Heart left ventricle (tissue), 16 donors: ENCODE results near the gene RCBTB2. TPM values are rescaled to one million over a fixed set of nuclear protein-coding genes. Genes with fewer than 3 reads are reported as not detected.

Experiments
- ATAC-seq, 4 donors: fragments of 200-7000 bp; cut with Tn5 transposase; one replicate each; pipeline ENCODE4 v1.9.1; 2020 to 2022; ENCODE audit warnings: moderate library complexity in 4 of 4, mild to moderate bottlenecking in 3 of 4, moderate number of reproducible peaks in 1 of 4
- DNase-seq, 5 donors: peaks; one replicate each; pipeline ENCODE4 v3.0.0-alpha.2; 2020
- H3K27ac ChIP-seq, 12 donors: fragments of 200-600 bp; sonication (generic) in 4 of 12; one replicate each; pipeline versions ENCODE4 v1.5.0 to v1.8.0; 2016 to 2022; ENCODE audit warnings: mild to moderate bottlenecking in 2 of 12
- H3K27me3 ChIP-seq, 9 donors: fragments of 200-600 bp; sonication (generic) in 2 of 9; one replicate each; pipeline versions ENCODE4 v1.5.1 to v1.8.0; 2016 to 2022; ENCODE audit warnings: mild to moderate bottlenecking in 3 of 9
- H3K36me3 ChIP-seq, 9 donors: fragments of 200-600 bp; sonication (generic) in 2 of 9; one replicate each; pipeline versions ENCODE4 v1.5.0 to v1.8.0; 2018 to 2022; ENCODE audit warnings: mild to moderate bottlenecking in 2 of 9
- H3K4me1 ChIP-seq, 12 donors: fragments of 200-600 bp; sonication (generic) in 4 of 12; one replicate each; pipeline versions ENCODE4 v1.5.0 to v1.8.0; 2016 to 2022; ENCODE audit warnings: mild to moderate bottlenecking in 3 of 12
- H3K4me3 ChIP-seq, 12 donors: fragments of 200-600 bp; sonication (generic) in 4 of 12; one replicate each; pipeline versions ENCODE4 v1.5.0 to v1.8.0; 2017 to 2022; ENCODE audit warnings: mild to moderate bottlenecking in 9 of 12, moderate library complexity in 4 of 12
- H3K9me3 ChIP-seq, 12 donors: fragments of 200-600 bp; sonication (generic) in 4 of 12; one replicate each; pipeline versions ENCODE4 v1.5.0 to v1.8.0; 2016 to 2022; ENCODE audit warnings: mild to moderate bottlenecking in 1 of 12
- CTCF ChIP-seq, 12 donors: fragments of 200-600 bp; sonication (generic) in 4 of 12; IDR thresholded peaks; one replicate each; pipeline versions ENCODE4 v1.5.0 to v1.8.0; 2018 to 2022; ENCODE audit warnings: antibody characterized with exemption in 12 of 12, mild to moderate bottlenecking in 5 of 12
- POLR2A ChIP-seq, 2 donors: fragments of 450-650 bp; IDR thresholded peaks; one replicate each; pipeline ENCODE4 v1.6.1; 2017; ENCODE audit warnings: antibody characterized with exemption in 2 of 2, mild to moderate bottlenecking in 2 of 2, moderate library complexity in 2 of 2
- WGBS, 4 donors: extraction: QIAGEN DNeasy Blood & Tissue Kit in 2 of 4; methylation state at CpG; one replicate each; pipeline versions ENCODE4 v1.1.5 to v1.1.7; 2013 to 2018; 5-methylcytosine and 5-hydroxymethylcytosine counted together
- intact Hi-C, 10 donors: fragments of 100-400 bp; cut with DNase I; formaldehyde crosslinking; loops; one replicate each; pipeline versions ENCODE4 v1.11.1 to v1.14.2; 2022
- long read RNA-seq, 3 donors: library from polyadenylated mRNA; unstranded; transcript quantifications; one replicate each; pipeline ENCODE4 v2.0.0, GENCODE V29; 2020 to 2021
- polyA plus RNA-seq, 2 donors: library from polyadenylated mRNA; stranded (reverse); fragments of 200-250 nt; gene quantifications; one replicate each; pipeline ENCODE4 v1.2.3, GENCODE V29; 2013
- total RNA-seq, 9 donors: library from RNA; depleted of rRNA in 2 of 9; stranded (reverse); fragments of >200 nt in 2 of 9; fragmentation: NEBNext Ultra II Directional in 3 of 9; extraction: Animal tissue kit (Norgen Biotek cat#: 25700) in 3 of 9; gene quantifications; one replicate each; pipeline versions ENCODE4 v1.1.0 to v1.2.4, GENCODE V29; 2016 to 2023
- donor health status: ischemic (EF 13 %, LVEDD 7.1; RV severe dilation, severe dysfunction).
- donor health status: healthy with polysubstance abuse.
- donor health status: DM: no; HTN: yes; CAD: no.
- donor health status: DM: no; HTN: no; CAD: no.
- donor health status: ischemic (EF 25% LVEDD 6.9; RV normal size, moderate dysfunction).
- donor health status: ischemic (EF 25% LVEDD 5.7; RV mildly dilated, moderate dysfunction).
- donor health status: healthy.
- donor health status: DM: yes; HTN: yes; CAD: no.
- donor health status: ischemic (EF 35%, LVEDD 5.7; RV mildly dilated, moderate dysfunction).
- donor health status: nonischemic (EF 11% LVEDD 7.7; RV severe dilation, severe dysfunction).
- donor health status: DM: yes; HTN: yes; CAD: no.
- donor health status: PGD.
- donor health status: ischemic (EF 29% LVEDD 5.4; RV normal size, mild dysfunction).
- donor health status: nonischemic (EF 23%, LVEDD 6.1; RV moderate dilation, normal function).

Gene RCBTB2
- 10 to 100 TPM in 6 of 9 donors, 1 to 10 TPM in 3; 5.9 to 16.2 (median 11.8) TPM for total RNA-seq
- 10 to 100 TPM in 1 of 2 donors, 1 to 10 TPM in 1; 6.9 to 11.5 TPM for polyA plus RNA-seq
- long read RNA-seq, donor 1, transcript RCBTB2-201 (15 exons, 3,232 nt), result major isoform, 17 of 32 reads
- long read RNA-seq, donor 1, partial matches to known transcripts, result 5 of 32 reads
- long read RNA-seq, donor 1, other reads (novel, unspliced or antisense), result 9 of 32 reads
- long read RNA-seq, donor 2, transcript RCBTB2-201 (15 exons, 3,232 nt), result major isoform, 31 of 55 reads
- long read RNA-seq, donor 2, partial matches to known transcripts, result 8 of 55 reads
- long read RNA-seq, donor 2, other reads (novel, unspliced or antisense), result 12 of 55 reads
- long read RNA-seq, donor 3, transcript RCBTB2-201 (15 exons, 3,232 nt), result major isoform, 5 of 8 reads
- long read RNA-seq, donor 3, partial matches to known transcripts, result 2 of 8 reads
- long read RNA-seq, donor 3, other reads (novel, unspliced or antisense), result 0 of 8 reads

- DNase-seq (peak; percentile 99 to 100 (median 99)), ATAC-seq (peak; percentile 97 to 98 (median 97))
- Histone ChIP-seq H3K27ac (peak within 1 kb of the TSS; percentile 95 to 99 (median 98)), H3K36me3 (no peaks in the 10 kb centered on the region), H3K9me3 (peaks cover 0 to 2% (median 0%) of the 10 kb centered on the region in 12 donors), H3K4me3 (peak within 1 kb of the TSS; percentile 33 to 90 (median 72)), H3K4me1 (peaks cover 0 to 73% (median 20%) of the 10 kb centered on the region in 12 donors), H3K27me3 (no peaks in the 10 kb centered on the region)
- peak in 1 of 12 donors; percentile 10 for TF ChIP-seq CTCF (IDR thresholded peaks at IDR 0.05)
- peak in 1 of 2 donors; percentile 87 for TF ChIP-seq POLR2A (IDR thresholded peaks at IDR 0.05)
- WGBS, 4 donors, result 1 to 2% (median 2%) methylated on average over 31 to 84 of the region's 84 CpGs
- intact Hi-C loops, result loop anchor here in 6 of 10 donors (1.0 to 5.0 kb wide), 9 partner anchors 10 to 301 kb away; partner anchors contain the start of genes LPAR6 (in 2 of the 6) and ITM2B (in 1 of the 6)
Observed at GRCh38 chr13:48532506-48533499, at the start of gene RCBTB2. RCBTB2 (minus strand) TSS chr13:48533080; CDS start chr13:48521939, 11,141 bp downstream.

- Histone ChIP-seq H3K27me3 (no peaks in the 10 kb centered on the region), H3K27ac (no peak overlapping the region), H3K4me3 (no peak overlapping the region), H3K36me3 (no peaks in the 10 kb centered on the region), H3K9me3 (no peaks in the 10 kb centered on the region), H3K4me1 (peaks cover 0 to 69% (median 40%) of the 10 kb centered on the region in 12 donors)
- ATAC-seq (no peak), DNase-seq (no peak)
- WGBS, 4 donors, result 87 to 92% (median 89%) methylated on average over 3 of the region's 3 CpGs
- intact Hi-C loops, result loop anchor here (2.0 to 10.0 kb wide), 7 partner anchors 147 to 487 kb away; partner anchors contain the start of genes ITM2B (in 2 of the 10) and MED4 (in 2 of the 10)
- TF ChIP-seq CTCF (IDR thresholded peaks at IDR 0.05) (no peak), POLR2A (IDR thresholded peaks at IDR 0.05) (no peak)
Observed at GRCh38 chr13:48582084-48582483, 49.2 kb upstream of the RCBTB2 start.

GRCh38 chr13:48580896-48581295 lies 48.0 kb upstream of the RCBTB2 start:
- no peaks in the 10 kb centered on the region for H3K36me3 ChIP-seq
- DNase-seq, result no peak
- intact Hi-C loops, result loop anchor here (1.0 to 10.0 kb wide), 9 partner anchors 146 to 486 kb away; partner anchors contain the start of genes ITM2B (in 2 of the 10) and MED4 (in 2 of the 10)
- WGBS, 4 donors, result 73 to 77% (median 74%) methylated on average over 6 of the region's 6 CpGs
- peaks cover 0 to 68% (median 31%) of the 10 kb centered on the region in 12 donors for H3K4me1 ChIP-seq
- H3K4me3 ChIP-seq, result no peak overlapping the region
- no peak for ATAC-seq
- no peak for TF ChIP-seq POLR2A (IDR thresholded peaks at IDR 0.05)
- no peak for TF ChIP-seq CTCF (IDR thresholded peaks at IDR 0.05)
- no peaks in the 10 kb centered on the region for H3K9me3 ChIP-seq
- H3K27me3 ChIP-seq, result no peaks in the 10 kb centered on the region
- no peak overlapping the region for H3K27ac ChIP-seq
